ENCODE data around the gene OTUB1. TPM values are rescaled to one million over a fixed set of nuclear protein-coding genes. Genes with fewer than 3 reads are reported as not detected.
"Not testable (repeated sequence)": the region's sequence is repeated elsewhere in the genome, so short reads cannot be mapped to it uniquely, and the experiment has no call there.

OTUB1 gene
- total and polyA plus RNA-seq, 2 donors (not counting 1 experiment from before 2014, with no cell fraction given): 78.2 to 119 TPM

DNA sequence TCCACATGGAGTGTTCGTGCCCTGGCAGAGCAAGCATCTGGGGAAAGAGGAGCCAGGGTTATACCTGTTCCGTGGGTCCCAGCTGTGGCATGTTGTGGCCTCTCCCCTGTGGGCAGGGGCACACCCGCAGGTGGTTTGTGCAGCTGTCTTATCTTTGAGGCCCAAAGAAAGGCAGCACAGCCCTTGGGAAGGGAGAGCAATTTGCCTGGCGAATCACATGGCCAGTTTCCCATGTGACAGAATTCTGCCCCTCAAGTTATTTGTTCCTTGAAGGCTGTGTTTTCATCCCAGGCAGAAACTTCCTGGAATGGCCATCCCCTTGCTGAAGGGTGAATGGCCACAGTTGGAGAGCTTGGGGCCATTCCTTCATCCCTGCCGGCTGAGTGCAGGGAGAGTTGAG is 28.2 kb upstream of the OTUB1 start:
- intact Hi-C loops (cut with micrococcal nuclease): no loop called here
- no peaks in the 10 kb centered on the region for H3K27me3 ChIP-seq (replicated peaks in 1 of 4; ENCODE audit: control extremely low read depth in 1 of 4, control insufficient read depth in 3 of 4, insufficient read depth in 4 of 4, low read length in 3 of 4)
- 86% methylated on average over 3 of the region's 5 CpGs for WGBS (ENCODE audit: insufficient coverage)
- H3K4me3 ChIP-seq (ENCODE audit: control extremely low read depth in 1 of 5, extremely low read depth in 1 of 5, insufficient read depth in 1 of 5, low read depth in 2 of 5, low read length in 4 of 5): no peak overlapping the region
- TF ChIP-seq, protein P1, sequence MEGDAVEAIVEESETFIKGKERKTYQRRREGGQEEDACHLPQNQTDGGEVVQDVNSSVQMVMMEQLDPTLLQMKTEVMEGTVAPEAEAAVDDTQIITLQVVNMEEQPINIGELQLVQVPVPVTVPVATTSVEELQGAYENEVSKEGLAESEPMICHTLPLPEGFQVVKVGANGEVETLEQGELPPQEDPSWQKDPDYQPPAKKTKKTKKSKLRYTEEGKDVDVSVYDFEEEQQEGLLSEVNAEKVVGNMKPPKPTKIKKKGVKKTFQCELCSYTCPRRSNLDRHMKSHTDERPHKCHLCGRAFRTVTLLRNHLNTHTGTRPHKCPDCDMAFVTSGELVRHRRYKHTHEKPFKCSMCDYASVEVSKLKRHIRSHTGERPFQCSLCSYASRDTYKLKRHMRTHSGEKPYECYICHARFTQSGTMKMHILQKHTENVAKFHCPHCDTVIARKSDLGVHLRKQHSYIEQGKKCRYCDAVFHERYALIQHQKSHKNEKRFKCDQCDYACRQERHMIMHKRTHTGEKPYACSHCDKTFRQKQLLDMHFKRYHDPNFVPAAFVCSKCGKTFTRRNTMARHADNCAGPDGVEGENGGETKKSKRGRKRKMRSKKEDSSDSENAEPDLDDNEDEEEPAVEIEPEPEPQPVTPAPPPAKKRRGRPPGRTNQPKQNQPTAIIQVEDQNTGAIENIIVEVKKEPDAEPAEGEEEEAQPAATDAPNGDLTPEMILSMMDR (IDR thresholded peaks at IDR 0.05): no peak
- no peak for TF ChIP-seq EZH2 (IDR thresholded peaks at IDR 0.05; ENCODE audit: borderline replicate concordance, insufficient read depth, low read depth, low read length, poor library complexity, severe bottlenecking)
- H3K27ac ChIP-seq (ENCODE audit: low read length in 2 of 2): no peak overlapping the region
- H3K9me3 ChIP-seq (ENCODE audit: control extremely low read depth in 1 of 3, control insufficient read depth in 2 of 3, insufficient read depth in 1 of 3, low read length in 2 of 3): no peaks in the 10 kb centered on the region
- no peak overlapping the region for H3K4me2 ChIP-seq (replicated peaks; ENCODE audit: low read depth, low read length, poor library complexity, severe bottlenecking)
- no peaks in the 10 kb centered on the region for H3K9me3 Mint-ChIP-seq (ENCODE audit: insufficient read depth)
- H3K9ac ChIP-seq (ENCODE audit: low read length): no peak overlapping the region
- no peak overlapping the region for H2AFZ ChIP-seq (ENCODE audit: insufficient read depth, low read depth, low read length, poor library complexity, severe bottlenecking)
- ChIA-PET POLR2A (no interaction called here), CTCF (interaction anchor here (1.8 kb wide), 1 partner anchor 121 kb away, joined by 10 read pairs; no protein-coding TSS in a partner anchor)
- peaks cover 0 to 33% of the 10 kb centered on the region in 2 experiments for H3K36me3 ChIP-seq (replicated peaks in 1 of 2; ENCODE audit: control extremely low read depth in 1 of 2, control insufficient read depth in 1 of 2, extremely low read depth in 1 of 2, insufficient read depth in 2 of 2, low read length in 1 of 2)
- H3K27ac Mint-ChIP-seq: no peak overlapping the region
- H3K4me1 Mint-ChIP-seq: peaks cover 2% of the 10 kb centered on the region
- H4K20me1 ChIP-seq (ENCODE audit: control insufficient read depth, insufficient read depth, low read length, poor library complexity, severe bottlenecking): no peaks in the 10 kb centered on the region
- ATAC-seq (ENCODE audit: low read depth) (no peak), DNase-seq (no peak)
- no peaks in the 10 kb centered on the region for H3K27me3 Mint-ChIP-seq
- no peak overlapping the region for H3K4me3 Mint-ChIP-seq
- H3K4me1 ChIP-seq (ENCODE audit: control insufficient read depth in 2 of 2, insufficient read depth in 2 of 2, low read length in 2 of 2): no peaks in the 10 kb centered on the region
- no peaks in the 10 kb centered on the region for H3K79me2 ChIP-seq (ENCODE audit: control insufficient read depth, insufficient read depth, low read length)

GRCh38 chr11:63961608-63962412 is 24.4 kb upstream of the OTUB1 start:
- CTCF ChIA-PET: interaction anchor here (1.8 to 2.5 kb wide), 2 partner anchors 16 to 125 kb away, joined by 5 to 6 read pairs; no protein-coding TSS in a partner anchor
- Mint-ChIP-seq H3K27ac (no peak overlapping the region), H3K4me1 (peaks cover 2% of the 10 kb centered on the region), H3K27me3 (no peaks in the 10 kb centered on the region), H3K9me3 (ENCODE audit: insufficient read depth) (no peaks in the 10 kb centered on the region), H3K4me3 (no peak overlapping the region)
- no peaks in the 10 kb centered on the region for H3K4me1 ChIP-seq (ENCODE audit: control insufficient read depth in 2 of 2, insufficient read depth in 2 of 2, low read length in 2 of 2)
- no peak overlapping the region for H3K27ac ChIP-seq (ENCODE audit: low read length in 2 of 2)
- H3K9me3 ChIP-seq (ENCODE audit: control extremely low read depth in 1 of 3, control insufficient read depth in 2 of 3, insufficient read depth in 1 of 3, low read length in 2 of 3): no peaks in the 10 kb centered on the region
- no peaks in the 10 kb centered on the region for H4K20me1 ChIP-seq (ENCODE audit: control insufficient read depth, insufficient read depth, low read length, poor library complexity, severe bottlenecking)
- H3K9ac ChIP-seq (ENCODE audit: low read length): no peak overlapping the region
- H3K36me3 ChIP-seq (replicated peaks in 1 of 2; ENCODE audit: control extremely low read depth in 1 of 2, control insufficient read depth in 1 of 2, extremely low read depth in 1 of 2, insufficient read depth in 2 of 2, low read length in 1 of 2): no peaks in the 10 kb centered on the region
- TF ChIP-seq, protein P1 (IDR thresholded peaks at IDR 0.05): no peak
- TF ChIP-seq EZH2 (IDR thresholded peaks at IDR 0.05; ENCODE audit: borderline replicate concordance, insufficient read depth, low read depth, low read length, poor library complexity, severe bottlenecking): no peak
- no peaks in the 10 kb centered on the region for H3K27me3 ChIP-seq (replicated peaks in 1 of 4; ENCODE audit: control extremely low read depth in 1 of 4, control insufficient read depth in 3 of 4, insufficient read depth in 4 of 4, low read length in 3 of 4)
- H3K79me2 ChIP-seq (ENCODE audit: control insufficient read depth, insufficient read depth, low read length): no peaks in the 10 kb centered on the region
- DNase-seq: no peak
- H3K4me3 ChIP-seq (ENCODE audit: control extremely low read depth in 1 of 5, extremely low read depth in 1 of 5, insufficient read depth in 1 of 5, low read depth in 2 of 5, low read length in 4 of 5): no peak overlapping the region
- no peak overlapping the region for H2AFZ ChIP-seq (ENCODE audit: insufficient read depth, low read depth, low read length, poor library complexity, severe bottlenecking)
- ATAC-seq (ENCODE audit: low read depth): no peak
- WGBS (ENCODE audit: insufficient coverage): 69% methylated on average over 19 of the region's 19 CpGs
- H3K4me2 ChIP-seq (replicated peaks; ENCODE audit: low read depth, low read length, poor library complexity, severe bottlenecking): no peak overlapping the region
- POLR2A ChIA-PET: no interaction called here
- intact Hi-C loops (cut with micrococcal nuclease): no loop called here

- H2AFZ ChIP-seq (ENCODE audit: insufficient read depth, low read depth, low read length, poor library complexity, severe bottlenecking); H3K79me2 ChIP-seq (ENCODE audit: control insufficient read depth, insufficient read depth, low read length); DNase-seq; H3K4me1 ChIP-seq (ENCODE audit: control insufficient read depth in 2 of 2, insufficient read depth in 2 of 2, low read length in 2 of 2); H3K9me3 ChIP-seq (ENCODE audit: control extremely low read depth in 1 of 3, control insufficient read depth in 2 of 3, insufficient read depth in 1 of 3, low read length in 2 of 3); H3K9ac ChIP-seq (ENCODE audit: low read length); ATAC-seq (ENCODE audit: low read depth); H3K27me3 Mint-ChIP-seq; H3K27ac ChIP-seq (ENCODE audit: low read length in 2 of 2); H3K4me1 Mint-ChIP-seq; H3K4me3 Mint-ChIP-seq; H3K4me2 ChIP-seq (replicated peaks; ENCODE audit: low read depth, low read length, poor library complexity, severe bottlenecking); H3K27me3 ChIP-seq (replicated peaks in 1 of 4; ENCODE audit: control extremely low read depth in 1 of 4, control insufficient read depth in 3 of 4, insufficient read depth in 4 of 4, low read length in 3 of 4); H3K27ac Mint-ChIP-seq; H3K36me3 ChIP-seq (replicated peaks in 1 of 2; ENCODE audit: control extremely low read depth in 1 of 2, control insufficient read depth in 1 of 2, extremely low read depth in 1 of 2, insufficient read depth in 2 of 2, low read length in 1 of 2); intact Hi-C loops (cut with micrococcal nuclease); H4K20me1 ChIP-seq (ENCODE audit: control insufficient read depth, insufficient read depth, low read length, poor library complexity, severe bottlenecking); POLR2A ChIA-PET; H3K4me3 ChIP-seq (ENCODE audit: control extremely low read depth in 1 of 5, extremely low read depth in 1 of 5, insufficient read depth in 1 of 5, low read depth in 2 of 5, low read length in 4 of 5); H3K9me3 Mint-ChIP-seq (ENCODE audit: insufficient read depth): not testable (repeated sequence)
- CTCF ChIA-PET: interaction anchor here (1.5 kb wide), 1 partner anchor 18 kb away, joined by 4 read pairs; no protein-coding TSS in a partner anchor
- WGBS (ENCODE audit: insufficient coverage): 100% methylated on average over 2 of the region's 4 CpGs
Measured at GRCh38 chr11:63963895-63964294, 22.3 kb upstream of the OTUB1 start.
